Measurements from ENCODE around the gene HNRNPM.

Gene HNRNPM

GRCh38 chr19:8453616-8454015 is 8.8 kb downstream of the HNRNPM start:
- Histone ChIP-seq H3K27me3 (no peaks in the 10 kb centered on the region), H3K4me1 (ENCODE audit: control insufficient read depth in 1 of 2, insufficient read depth in 1 of 2, low read depth in 1 of 2, low read length in 1 of 2) (peaks cover 10 to 11% of the 10 kb centered on the region in 2 experiments), H3K4me3 (ENCODE audit: low read depth in 1 of 2, low read length in 1 of 2) (no peak overlapping the region), H3K9me3 (no peaks in the 10 kb centered on the region), H3K36me3 (peaks cover 26% of the 10 kb centered on the region), H3K27ac (peak overlapping the region; percentile 0)
- TF ChIP-seq CTCF (IDR thresholded peaks at IDR 0.05): no peak

- H3K4me1 ChIP-seq (ENCODE audit: control insufficient read depth in 1 of 2, insufficient read depth in 1 of 2, low read depth in 1 of 2, low read length in 1 of 2): peaks cover 5 to 11% of the 10 kb centered on the region in 2 experiments
- H3K4me3 ChIP-seq (ENCODE audit: low read depth in 1 of 2, low read length in 1 of 2): no peak overlapping the region
- TF ChIP-seq CTCF (IDR thresholded peaks at IDR 0.05): no peak
- H3K27me3 ChIP-seq: no peaks in the 10 kb centered on the region
- H3K9me3 ChIP-seq: no peaks in the 10 kb centered on the region
- peak overlapping the region; percentile 0 for H3K27ac ChIP-seq
- peaks cover 26% of the 10 kb centered on the region for H3K36me3 ChIP-seq
Measured at GRCh38 chr19:8454218-8454617, 9.4 kb downstream of the HNRNPM start.

- no peak overlapping the region for H3K4me3 ChIP-seq (ENCODE audit: low read depth in 1 of 2, low read length in 1 of 2)
- H3K27ac ChIP-seq: peak overlapping the region; percentile 33
- peaks cover 4 to 11% of the 10 kb centered on the region in 2 experiments for H3K4me1 ChIP-seq (ENCODE audit: control insufficient read depth in 1 of 2, insufficient read depth in 1 of 2, low read depth in 1 of 2, low read length in 1 of 2)
- peaks cover 28% of the 10 kb centered on the region for H3K36me3 ChIP-seq
- no peaks in the 10 kb centered on the region for H3K9me3 ChIP-seq
- no peak for TF ChIP-seq CTCF (IDR thresholded peaks at IDR 0.05)
- no peaks in the 10 kb centered on the region for H3K27me3 ChIP-seq
Measured at GRCh38 chr19:8455018-8455417, 10.2 kb downstream of the HNRNPM start.

- TF ChIP-seq CTCF (IDR thresholded peaks at IDR 0.05): no peak
- Histone ChIP-seq H3K27ac (no peak overlapping the region), H3K36me3 (peaks cover 31% of the 10 kb centered on the region), H3K4me3 (ENCODE audit: low read depth in 1 of 2, low read length in 1 of 2) (no peak overlapping the region), H3K9me3 (no peaks in the 10 kb centered on the region), H3K4me1 (ENCODE audit: control insufficient read depth in 1 of 2, insufficient read depth in 1 of 2, low read depth in 1 of 2, low read length in 1 of 2) (peaks cover 4 to 11% of the 10 kb centered on the region in 2 experiments), H3K27me3 (no peaks in the 10 kb centered on the region)
Measured at GRCh38 chr19:8456064-8456463, 11.3 kb downstream of the HNRNPM start.

- H3K4me3 ChIP-seq (ENCODE audit: low read depth in 1 of 2, low read length in 1 of 2): no peak overlapping the region
- no peak overlapping the region for H3K27ac ChIP-seq
- H3K36me3 ChIP-seq: peaks cover 23% of the 10 kb centered on the region
- no peaks in the 10 kb centered on the region for H3K9me3 ChIP-seq
- H3K27me3 ChIP-seq: no peaks in the 10 kb centered on the region
- H3K4me1 ChIP-seq (ENCODE audit: control insufficient read depth in 1 of 2, insufficient read depth in 1 of 2, low read depth in 1 of 2, low read length in 1 of 2): peaks cover 4 to 11% of the 10 kb centered on the region in 2 experiments
- TF ChIP-seq CTCF (IDR thresholded peaks at IDR 0.05): no peak
Measured at GRCh38 chr19:8457209-8457608, 12.4 kb downstream of the HNRNPM start.

- Histone ChIP-seq H3K27ac (no peak overlapping the region), H3K4me1 (ENCODE audit: control insufficient read depth in 1 of 2, insufficient read depth in 1 of 2, low read depth in 1 of 2, low read length in 1 of 2) (peaks cover 4 to 11% of the 10 kb centered on the region in 2 experiments), H3K36me3 (peaks cover 23% of the 10 kb centered on the region)
Measured at GRCh38 chr19:8457827-8458226, 13.1 kb downstream of the HNRNPM start.

More at GRCh38 chr19:8457827-8458226, 13.1 kb downstream of the HNRNPM start:
- Histone ChIP-seq H3K4me3 (ENCODE audit: low read depth in 1 of 2, low read length in 1 of 2) (no peak overlapping the region), H3K9me3 (no peaks in the 10 kb centered on the region), H3K27me3 (no peaks in the 10 kb centered on the region)
- TF ChIP-seq CTCF (IDR thresholded peaks at IDR 0.05): no peak

Data from neutrophil (primary cell).